IMR-90 (cell line): ENCODE data around the gene CIC.

Source experiments
- CEBPB ChIP-seq: IDR thresholded peaks from 2 replicates; pipeline ENCODE4 v1.6.1; 2012; ENCODE audit warnings: low read depth, low read length, improper control_type of control experiment
- CTCF ChIP-seq: conservative IDR thresholded peaks from 2 replicates; pipeline ENCODE4 v1.5.1; 2012; ENCODE audit warnings: mild to moderate bottlenecking, low read depth, low read length, improper control_type of control experiment
- MAZ ChIP-seq: IDR thresholded peaks from 2 replicates; pipeline ENCODE4 v1.6.1; 2012; ENCODE audit warnings: low read depth, mild to moderate bottlenecking, low read length, improper control_type of control experiment, moderate library complexity, borderline replicate concordance
- POLR2A ChIP-seq: IDR thresholded peaks from 2 replicates; pipeline ENCODE4 v1.6.1; 2012; ENCODE audit warnings: mild to moderate bottlenecking, low read depth, low read length
- RAD21 ChIP-seq: IDR thresholded peaks from 2 replicates; pipeline ENCODE4 v1.6.1; 2012; ENCODE audit warnings: low read length, improper control_type of control experiment
- SMC3 ChIP-seq: fragments of 150-350 bp; IDR thresholded peaks from 2 replicates; pipeline ENCODE4 v1.6.1; 2016; ENCODE audit warnings: low read depth, mild to moderate bottlenecking, antibody characterized with exemption, low read length, moderate library complexity

GRCh38 chr19:42275103-42275502 is 6.1 kb downstream of the CIC start:
- TF ChIP-seq CTCF (no peak), RAD21 (no peak), CEBPB (no peak), MAZ (no peak), SMC3 (no peak), POLR2A (no peak)
